HepG2 (cell line): ENCODE measurements around the gene NUP133. TPM values are rescaled to one million over a fixed set of nuclear protein-coding genes. Genes with fewer than 3 reads are reported as not detected.

Experiments
- BRD4 ChIP-seq: sonication (generic); formaldehyde crosslinking; IDR thresholded peaks from 2 replicates; pipeline ENCODE4 v1.4.0; 2020; ENCODE audit warnings: missing genetic modification reagents
- KLF6 ChIP-seq: IDR thresholded peaks from 2 replicates; pipeline ENCODE4 v1.8.0; 2016; ENCODE audit warnings: missing biosample characterization, missing genetic modification reagents
- MAF1 ChIP-seq: sonication (generic); formaldehyde crosslinking; IDR thresholded peaks from 2 replicates; pipeline ENCODE4 v1.5.0; 2020; ENCODE audit warnings: missing genetic modification reagents, borderline replicate concordance
- NCOA5 ChIP-seq: sonication (generic); formaldehyde crosslinking; IDR thresholded peaks from 2 replicates; pipeline ENCODE4 v1.4.0; 2020; ENCODE audit warnings: missing genetic modification reagents
- NFE2L2 ChIP-seq: fragments of 150-350 bp; IDR thresholded peaks from 2 replicates; pipeline ENCODE4 v1.6.1; 2014; ENCODE audit warnings: low read length
- NR2F6 ChIP-seq, 2 experiments: IDR thresholded peaks; 2 replicates each; pipeline ENCODE4 v1.6.1; 2016; ENCODE audit warnings: antibody characterized with exemption in 1 of 2, mild to moderate bottlenecking in 1 of 2
- SMARCE1 ChIP-seq: fragments of 450-650 bp; IDR thresholded peaks from 2 replicates; pipeline ENCODE4 v1.6.1; 2017; ENCODE audit warnings: borderline replicate concordance
- SNRNP70 ChIP-seq: fragments of 200-400 bp; formaldehyde crosslinking; IDR thresholded peaks from 2 replicates; pipeline ENCODE4 v1.6.1; 2017; ENCODE audit warnings: mild to moderate bottlenecking, low read depth, low read length, moderate library complexity
- ZNF333 ChIP-seq: sonication (generic); formaldehyde crosslinking; IDR thresholded peaks from 2 replicates; pipeline ENCODE4 v1.4.0; 2020; ENCODE audit warnings: mild to moderate bottlenecking, missing genetic modification reagents, borderline replicate concordance
- ZNF367 ChIP-seq: sonication (generic); formaldehyde crosslinking; IDR thresholded peaks from 2 replicates; pipeline ENCODE4 v1.4.0; 2020; ENCODE audit warnings: missing genetic modification reagents, borderline replicate concordance
- polyA plus RNA-seq, 8 experiments: library from polyadenylated mRNA; depleted of rRNA in 3 of 8; stranded (reverse) in 7 of 8; unstranded in 1 of 8; fragments of >200 nt; fragmentation: Illumina TruSeq in 4 of 8; extraction: Trizol in 4 of 8; gene quantifications; 2 replicates each; pipeline versions ENCODE4 v1.2.1 to v1.2.3, GENCODE V29; 2011 to 2016; ENCODE audit warnings: low read depth in 4 of 8, missing spikeins in 1 of 8, mixed read lengths in 1 of 8; ENCODE audit not compliant: insufficient read depth in 1 of 8
- total RNA-seq, 5 experiments: library from RNA; depleted of rRNA; stranded (reverse); fragments of >200 nt; fragmentation: Illumina TruSeq; extraction: Trizol; gene quantifications; 2 replicates each; pipeline ENCODE4 v1.2.3, GENCODE V29; 2016; ENCODE audit warnings: low read depth in 1 of 5
- TF ChIP-seq, protein P1 (sequence below): sonication (generic); formaldehyde crosslinking; IDR thresholded peaks from 2 replicates; pipeline ENCODE4 v1.5.0; 2020; ENCODE audit warnings: mild to moderate bottlenecking, missing genetic modification reagents, borderline replicate concordance
- TF ChIP-seq, protein P2 (sequence below), 2 experiments: sonication (generic) in 1 of 2; formaldehyde crosslinking in 1 of 2; IDR thresholded peaks; 2 replicates each; pipeline versions ENCODE4 v1.5.1 to v1.6.1; 2011 to 2020; ENCODE audit warnings: borderline replicate concordance in 1 of 2, low read depth in 1 of 2, low read length in 1 of 2, mild to moderate bottlenecking in 1 of 2, missing genetic modification reagents in 1 of 2, moderate library complexity in 1 of 2
- TF ChIP-seq, protein P3 (sequence below): sonication (generic); formaldehyde crosslinking; IDR thresholded peaks from 2 replicates; pipeline ENCODE4 v1.4.0; 2020; ENCODE audit warnings: missing genetic modification reagents

NUP133 gene
- total and polyA plus RNA-seq, 2 of the 13 experiments (the other 11 are each of a cell fraction or from before 2014, with no cell fraction given): 17.7 to 45.6 TPM

DNA sequence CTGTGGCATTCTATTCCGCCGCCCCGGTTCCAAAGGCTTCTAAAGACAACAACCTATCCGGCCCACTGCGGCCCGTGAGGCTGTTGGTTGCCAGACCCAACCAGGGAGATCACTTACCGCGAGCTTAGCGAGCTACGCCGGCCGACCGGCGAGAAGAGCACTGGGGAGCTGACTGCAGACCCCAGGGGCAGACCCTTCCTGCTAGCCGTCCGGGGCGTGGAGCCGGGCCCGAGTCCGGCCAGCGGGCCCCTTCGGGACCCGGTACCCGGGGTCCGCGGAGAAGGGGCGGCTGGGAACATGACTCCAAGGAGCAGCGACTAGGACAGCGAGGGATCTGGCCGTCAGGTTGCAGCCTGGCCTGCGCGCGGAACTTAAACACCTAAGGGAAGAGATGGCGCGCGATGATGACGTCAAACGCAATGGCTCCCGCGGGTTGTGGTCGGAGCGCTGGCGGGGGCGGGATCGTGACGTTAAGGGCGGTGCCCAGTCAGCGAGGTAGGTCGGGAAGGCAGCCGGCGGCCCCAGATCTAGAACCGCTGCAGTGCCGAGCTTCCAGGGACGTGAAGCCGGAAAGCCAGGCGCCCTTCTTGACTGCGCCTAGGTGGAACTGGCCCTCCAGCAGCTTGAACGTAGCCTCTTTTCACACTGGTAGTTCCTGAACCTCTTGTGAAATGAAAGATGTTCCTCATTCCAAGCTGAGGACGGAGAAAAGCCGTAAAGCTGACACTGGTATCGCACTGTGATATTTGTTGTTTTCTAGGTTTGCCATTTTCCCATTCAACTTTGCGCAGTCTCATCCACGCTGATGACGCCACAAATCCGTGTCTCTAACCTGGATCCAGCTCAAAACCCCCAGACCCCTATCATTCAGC lies at the start of gene NUP133 (continued):
- TF ChIP-seq, protein P1, sequence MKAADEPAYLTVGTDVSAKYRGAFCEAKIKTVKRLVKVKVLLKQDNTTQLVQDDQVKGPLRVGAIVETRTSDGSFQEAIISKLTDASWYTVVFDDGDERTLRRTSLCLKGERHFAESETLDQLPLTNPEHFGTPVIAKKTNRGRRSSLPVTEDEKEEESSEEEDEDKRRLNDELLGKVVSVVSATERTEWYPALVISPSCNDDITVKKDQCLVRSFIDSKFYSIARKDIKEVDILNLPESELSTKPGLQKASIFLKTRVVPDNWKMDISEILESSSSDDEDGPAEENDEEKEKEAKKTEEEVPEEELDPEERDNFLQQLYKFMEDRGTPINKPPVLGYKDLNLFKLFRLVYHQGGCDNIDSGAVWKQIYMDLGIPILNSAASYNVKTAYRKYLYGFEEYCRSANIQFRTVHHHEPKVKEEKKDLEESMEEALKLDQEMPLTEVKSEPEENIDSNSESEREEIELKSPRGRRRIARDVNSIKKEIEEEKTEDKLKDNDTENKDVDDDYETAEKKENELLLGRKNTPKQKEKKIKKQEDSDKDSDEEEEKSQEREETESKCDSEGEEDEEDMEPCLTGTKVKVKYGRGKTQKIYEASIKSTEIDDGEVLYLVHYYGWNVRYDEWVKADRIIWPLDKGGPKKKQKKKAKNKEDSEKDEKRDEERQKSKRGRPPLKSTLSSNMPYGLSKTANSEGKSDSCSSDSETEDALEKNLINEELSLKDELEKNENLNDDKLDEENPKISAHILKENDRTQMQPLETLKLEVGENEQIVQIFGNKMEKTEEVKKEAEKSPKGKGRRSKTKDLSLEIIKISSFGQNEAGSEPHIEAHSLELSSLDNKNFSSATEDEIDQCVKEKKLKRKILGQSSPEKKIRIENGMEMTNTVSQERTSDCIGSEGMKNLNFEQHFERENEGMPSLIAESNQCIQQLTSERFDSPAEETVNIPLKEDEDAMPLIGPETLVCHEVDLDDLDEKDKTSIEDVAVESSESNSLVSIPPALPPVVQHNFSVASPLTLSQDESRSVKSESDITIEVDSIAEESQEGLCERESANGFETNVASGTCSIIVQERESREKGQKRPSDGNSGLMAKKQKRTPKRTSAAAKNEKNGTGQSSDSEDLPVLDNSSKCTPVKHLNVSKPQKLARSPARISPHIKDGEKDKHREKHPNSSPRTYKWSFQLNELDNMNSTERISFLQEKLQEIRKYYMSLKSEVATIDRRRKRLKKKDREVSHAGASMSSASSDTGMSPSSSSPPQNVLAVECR (CRISPR knock-in tag): peak; percentile 96
- TF ChIP-seq SMARCE1 (no peak), ZNF333 (CRISPR knock-in tag) (no peak), ZNF367 (no peak), NR2F6 (IDR thresholded peaks at IDR 0.05) (no peak), NR2F6 (CRISPR knock-in tag; IDR thresholded peaks at IDR 0.05) (peak; percentile 47), KLF6 (CRISPR knock-in tag) (peak; percentile 84), SNRNP70 (no peak), NCOA5 (CRISPR knock-in tag) (no peak), MAF1 (CRISPR knock-in tag) (no peak), NFE2L2 (no peak), BRD4 (0 out of 2 replicates have a peak, but pooled peaks have one; percentile 56)
- TF ChIP-seq, protein P2, sequence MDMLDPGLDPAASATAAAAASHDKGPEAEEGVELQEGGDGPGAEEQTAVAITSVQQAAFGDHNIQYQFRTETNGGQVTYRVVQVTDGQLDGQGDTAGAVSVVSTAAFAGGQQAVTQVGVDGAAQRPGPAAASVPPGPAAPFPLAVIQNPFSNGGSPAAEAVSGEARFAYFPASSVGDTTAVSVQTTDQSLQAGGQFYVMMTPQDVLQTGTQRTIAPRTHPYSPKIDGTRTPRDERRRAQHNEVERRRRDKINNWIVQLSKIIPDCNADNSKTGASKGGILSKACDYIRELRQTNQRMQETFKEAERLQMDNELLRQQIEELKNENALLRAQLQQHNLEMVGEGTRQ (IDR thresholded peaks at IDR 0.05; ENCODE audit: low read depth, low read length): no peak
- TF ChIP-seq, protein P2 (CRISPR knock-in tag; IDR thresholded peaks at IDR 0.05; ENCODE audit: borderline replicate concordance): no peak; the same call in 1 of the 2 replicates
- TF ChIP-seq, protein P3, sequence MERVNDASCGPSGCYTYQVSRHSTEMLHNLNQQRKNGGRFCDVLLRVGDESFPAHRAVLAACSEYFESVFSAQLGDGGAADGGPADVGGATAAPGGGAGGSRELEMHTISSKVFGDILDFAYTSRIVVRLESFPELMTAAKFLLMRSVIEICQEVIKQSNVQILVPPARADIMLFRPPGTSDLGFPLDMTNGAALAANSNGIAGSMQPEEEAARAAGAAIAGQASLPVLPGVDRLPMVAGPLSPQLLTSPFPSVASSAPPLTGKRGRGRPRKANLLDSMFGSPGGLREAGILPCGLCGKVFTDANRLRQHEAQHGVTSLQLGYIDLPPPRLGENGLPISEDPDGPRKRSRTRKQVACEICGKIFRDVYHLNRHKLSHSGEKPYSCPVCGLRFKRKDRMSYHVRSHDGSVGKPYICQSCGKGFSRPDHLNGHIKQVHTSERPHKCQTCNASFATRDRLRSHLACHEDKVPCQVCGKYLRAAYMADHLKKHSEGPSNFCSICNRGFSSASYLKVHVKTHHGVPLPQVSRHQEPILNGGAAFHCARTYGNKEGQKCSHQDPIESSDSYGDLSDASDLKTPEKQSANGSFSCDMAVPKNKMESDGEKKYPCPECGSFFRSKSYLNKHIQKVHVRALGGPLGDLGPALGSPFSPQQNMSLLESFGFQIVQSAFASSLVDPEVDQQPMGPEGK (CRISPR knock-in tag): peak; percentile 54
